A673 (cell line): Measurements from ENCODE around the gene SNTG2.

Experiments used
- CTCF ChIP-seq: fragments of 300-800, 200-600 bp; sonication (generic); conservative IDR thresholded peaks from 2 replicates; pipeline ENCODE4 v1.5.1; 2017; ENCODE audit warnings: low read depth, mild to moderate bottlenecking, antibody characterized with exemption, low read length, moderate library complexity, mixed read lengths
- EZH2 ChIP-seq: fragments of 200-600 bp; sonication (generic); IDR thresholded peaks from 2 replicates; pipeline ENCODE4 v1.6.1; 2017; ENCODE audit warnings: borderline replicate concordance, low read depth, mild to moderate bottlenecking, mixed read lengths, antibody characterized with exemption, low read length; ENCODE audit not compliant: poor library complexity, severe bottlenecking

DNA sequence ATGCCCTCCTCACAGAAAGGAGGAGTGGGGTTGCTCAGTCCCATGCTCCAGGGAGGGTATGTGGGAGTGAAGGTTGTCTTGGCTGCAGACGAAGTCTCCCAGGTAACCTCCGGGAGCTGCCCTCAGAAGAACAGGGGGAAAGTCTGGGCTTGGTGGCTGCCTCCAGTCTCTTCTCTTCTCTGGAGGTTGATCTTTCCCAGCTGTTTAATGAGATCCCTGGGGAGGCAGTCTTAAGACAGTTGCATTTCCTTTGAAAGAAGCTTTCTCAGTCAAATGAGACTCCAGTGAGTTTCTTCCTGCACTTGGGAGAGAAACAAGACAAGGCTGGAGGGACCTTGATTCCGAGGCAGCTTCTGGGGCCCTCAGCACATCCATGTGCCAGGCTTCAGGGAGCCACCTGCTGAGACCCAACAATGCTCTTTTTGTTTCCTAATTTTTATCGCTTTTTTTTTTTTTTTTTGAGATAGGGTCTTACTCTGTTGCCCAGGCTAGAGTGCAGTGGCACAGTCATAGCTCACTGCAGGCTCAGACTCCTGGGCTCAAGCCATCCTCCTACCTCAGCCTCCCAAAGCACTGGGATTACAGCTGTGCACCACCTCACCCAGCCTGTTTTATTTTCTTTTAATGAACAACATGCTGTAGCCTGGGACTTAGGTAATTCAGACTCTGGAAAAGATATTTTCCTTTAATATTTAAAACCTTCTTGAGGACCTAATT, 390.9 kb downstream of the SNTG2 start:
- no peak for TF ChIP-seq CTCF
- TF ChIP-seq EZH2: no peak
